ENCODE results near the gene SEMA4A. TPM values are rescaled to one million over a fixed set of nuclear protein-coding genes. Genes with fewer than 3 reads are reported as not detected.
A peak's percentile ranks its signal among the peaks of the same experiment; 100 is the strongest.

The SEMA4A gene
- total and polyA plus RNA-seq, 2 donors (not counting 1 experiment from before 2014, with no cell fraction given) = 0.27 to 0.99 TPM

DNA sequence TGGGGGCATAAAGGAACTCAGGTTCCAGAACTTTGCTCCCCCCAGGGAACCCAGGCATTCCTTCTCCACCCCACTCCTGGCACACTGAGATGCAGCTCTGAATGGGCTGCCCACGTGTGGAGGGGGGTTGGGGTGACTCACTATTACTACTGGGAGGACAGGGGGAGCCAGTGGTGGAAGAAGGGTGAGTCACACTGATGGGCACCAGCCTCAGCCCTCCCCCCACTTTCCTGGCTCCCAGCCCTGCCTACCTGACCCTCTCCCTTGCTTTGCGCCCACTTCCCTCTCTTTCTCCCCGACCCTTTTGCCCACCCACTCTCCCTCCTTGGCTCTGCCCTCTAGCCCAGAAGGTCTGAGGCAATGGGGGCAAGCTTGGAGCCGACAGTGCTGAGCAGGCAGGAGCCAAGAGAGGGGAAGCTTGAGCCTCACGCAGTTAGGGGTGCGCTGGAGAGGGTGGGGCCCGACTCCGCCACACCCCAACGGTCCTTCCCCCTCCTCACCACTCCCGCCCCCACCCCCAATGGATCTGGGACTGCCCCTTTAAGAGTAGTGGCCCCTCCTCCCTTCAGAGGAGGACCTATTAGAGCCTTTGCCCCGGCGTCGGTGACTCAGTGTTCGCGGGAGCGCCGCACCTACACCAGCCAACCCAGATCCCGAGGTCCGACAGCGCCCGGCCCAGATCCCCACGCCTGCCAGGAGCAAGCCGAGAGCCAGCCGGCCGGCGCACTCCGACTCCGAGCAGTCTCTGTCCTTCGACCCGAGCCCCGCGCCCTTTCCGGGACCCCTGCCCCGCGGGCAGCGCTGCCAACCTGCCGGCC is 39.1 kb upstream of the SEMA4A start, which contains the start of gene LMNA:
Gene LMNA, plus strand, starts transcription at position 611 of the 818 bp plus-strand sequence. CDS start 208 bp downstream, outside the sequence.
- TF ChIP-seq, protein P1, sequence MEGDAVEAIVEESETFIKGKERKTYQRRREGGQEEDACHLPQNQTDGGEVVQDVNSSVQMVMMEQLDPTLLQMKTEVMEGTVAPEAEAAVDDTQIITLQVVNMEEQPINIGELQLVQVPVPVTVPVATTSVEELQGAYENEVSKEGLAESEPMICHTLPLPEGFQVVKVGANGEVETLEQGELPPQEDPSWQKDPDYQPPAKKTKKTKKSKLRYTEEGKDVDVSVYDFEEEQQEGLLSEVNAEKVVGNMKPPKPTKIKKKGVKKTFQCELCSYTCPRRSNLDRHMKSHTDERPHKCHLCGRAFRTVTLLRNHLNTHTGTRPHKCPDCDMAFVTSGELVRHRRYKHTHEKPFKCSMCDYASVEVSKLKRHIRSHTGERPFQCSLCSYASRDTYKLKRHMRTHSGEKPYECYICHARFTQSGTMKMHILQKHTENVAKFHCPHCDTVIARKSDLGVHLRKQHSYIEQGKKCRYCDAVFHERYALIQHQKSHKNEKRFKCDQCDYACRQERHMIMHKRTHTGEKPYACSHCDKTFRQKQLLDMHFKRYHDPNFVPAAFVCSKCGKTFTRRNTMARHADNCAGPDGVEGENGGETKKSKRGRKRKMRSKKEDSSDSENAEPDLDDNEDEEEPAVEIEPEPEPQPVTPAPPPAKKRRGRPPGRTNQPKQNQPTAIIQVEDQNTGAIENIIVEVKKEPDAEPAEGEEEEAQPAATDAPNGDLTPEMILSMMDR (conservative IDR thresholded peaks at IDR 0.05 in 1 of 2, IDR thresholded peaks at IDR 0.05 in 1 of 2; ENCODE audit: low read depth in 1 of 2, low read length in 2 of 2) = no peak
- no peak for TF ChIP-seq EZH2 (IDR thresholded peaks at IDR 0.05; ENCODE audit: low read length, missing control alignments)
- Histone ChIP-seq H3K36me3 (ENCODE audit: control insufficient read depth, insufficient read depth, low read length) (no peaks in the 10 kb centered on the region), H3K9ac (ENCODE audit: insufficient read depth, low read length) (peak within 1 kb of the TSS; percentile 100), H2AFZ (ENCODE audit: low read length) (peak within 1 kb of the TSS; percentile 22), H3K27ac (ENCODE audit: insufficient read depth, low read length) (peak within 1 kb of the TSS; percentile 99), H3K4me1 (ENCODE audit: control insufficient read depth, extremely low read depth, insufficient read depth, low read length) (peaks cover 17% of the 10 kb centered on the region), H3K27me3 (ENCODE audit: control insufficient read depth, insufficient read depth, low read length) (no peaks in the 10 kb centered on the region), H4K20me1 (ENCODE audit: control insufficient read depth, extremely low read depth, insufficient read depth, low read length) (peaks cover 3% of the 10 kb centered on the region), H3K4me2 (ENCODE audit: extremely low read depth, insufficient read depth, low read length) (peak within 1 kb of the TSS; percentile 100), H3K9me3 (ENCODE audit: control insufficient read depth, insufficient read depth, low read depth, low read length) (no peaks in the 10 kb centered on the region), H3K4me3 (replicated peaks in 1 of 4; ENCODE audit: control extremely low read depth in 1 of 4, insufficient read depth in 1 of 4, low read depth in 3 of 4, low read length in 4 of 4) (peak within 1 kb of the TSS; percentile 91 to 100 (median 96)), H3K79me2 (ENCODE audit: control insufficient read depth, insufficient read depth, low read length) (peaks cover 48% of the 10 kb centered on the region)
- peak; percentile 95 to 96 for DNase-seq (ENCODE audit: low read depth in 2 of 2)

DNA sequence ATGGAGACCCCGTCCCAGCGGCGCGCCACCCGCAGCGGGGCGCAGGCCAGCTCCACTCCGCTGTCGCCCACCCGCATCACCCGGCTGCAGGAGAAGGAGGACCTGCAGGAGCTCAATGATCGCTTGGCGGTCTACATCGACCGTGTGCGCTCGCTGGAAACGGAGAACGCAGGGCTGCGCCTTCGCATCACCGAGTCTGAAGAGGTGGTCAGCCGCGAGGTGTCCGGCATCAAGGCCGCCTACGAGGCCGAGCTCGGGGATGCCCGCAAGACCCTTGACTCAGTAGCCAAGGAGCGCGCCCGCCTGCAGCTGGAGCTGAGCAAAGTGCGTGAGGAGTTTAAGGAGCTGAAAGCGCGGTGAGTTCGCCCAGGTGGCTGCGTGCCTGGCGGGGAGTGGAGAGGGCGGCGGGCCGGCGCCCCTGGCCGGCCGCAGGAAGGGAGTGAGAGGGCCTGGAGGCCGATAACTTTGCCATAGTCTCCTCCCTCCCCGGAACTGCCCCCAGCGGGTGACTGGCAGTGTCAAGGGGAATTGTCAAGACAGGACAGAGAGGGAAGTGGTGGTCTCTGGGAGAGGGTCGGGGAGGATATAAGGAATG is 38.4 kb upstream of the SEMA4A start:
- peak overlapping the region; percentile 99 for H3K27ac ChIP-seq (ENCODE audit: insufficient read depth, low read length)
- H3K4me2 ChIP-seq (ENCODE audit: extremely low read depth, insufficient read depth, low read length) = peak overlapping the region; percentile 38
- H3K9ac ChIP-seq (ENCODE audit: insufficient read depth, low read length) = peak overlapping the region; percentile 100
- H3K9me3 ChIP-seq (ENCODE audit: control insufficient read depth, insufficient read depth, low read depth, low read length) = no peaks in the 10 kb centered on the region
- TF ChIP-seq EZH2 (IDR thresholded peaks at IDR 0.05; ENCODE audit: low read length, missing control alignments) = no peak
- TF ChIP-seq, protein P1 (conservative IDR thresholded peaks at IDR 0.05 in 1 of 2, IDR thresholded peaks at IDR 0.05 in 1 of 2; ENCODE audit: low read depth in 1 of 2, low read length in 2 of 2) = no peak
- H3K4me3 ChIP-seq (replicated peaks in 1 of 4; ENCODE audit: control extremely low read depth in 1 of 4, insufficient read depth in 1 of 4, low read depth in 3 of 4, low read length in 4 of 4) = peak overlapping the region; percentile 91 to 100 (median 96)
- H3K4me1 ChIP-seq (ENCODE audit: control insufficient read depth, extremely low read depth, insufficient read depth, low read length) = peaks cover 20% of the 10 kb centered on the region
- H3K36me3 ChIP-seq (ENCODE audit: control insufficient read depth, insufficient read depth, low read length) = peaks cover 2% of the 10 kb centered on the region
- H4K20me1 ChIP-seq (ENCODE audit: control insufficient read depth, extremely low read depth, insufficient read depth, low read length) = peaks cover 3% of the 10 kb centered on the region
- DNase-seq (ENCODE audit: low read depth in 2 of 2) = no peak
- no peaks in the 10 kb centered on the region for H3K27me3 ChIP-seq (ENCODE audit: control insufficient read depth, insufficient read depth, low read length)
- H3K79me2 ChIP-seq (ENCODE audit: control insufficient read depth, insufficient read depth, low read length) = peaks cover 55% of the 10 kb centered on the region
- no peak overlapping the region for H2AFZ ChIP-seq (ENCODE audit: low read length)
